Measurements from ENCODE around the gene MRPL37. TPM values are rescaled to one million over a fixed set of nuclear protein-coding genes. Genes with fewer than 3 reads are reported as not detected.
"Not testable (repeated sequence)": the region's sequence is repeated elsewhere in the genome, so short reads cannot be mapped to it uniquely, and the experiment has no call there.

MRPL37 gene
- total RNA-seq, 1 experiment from 2014 or later: 180 TPM

DNA sequence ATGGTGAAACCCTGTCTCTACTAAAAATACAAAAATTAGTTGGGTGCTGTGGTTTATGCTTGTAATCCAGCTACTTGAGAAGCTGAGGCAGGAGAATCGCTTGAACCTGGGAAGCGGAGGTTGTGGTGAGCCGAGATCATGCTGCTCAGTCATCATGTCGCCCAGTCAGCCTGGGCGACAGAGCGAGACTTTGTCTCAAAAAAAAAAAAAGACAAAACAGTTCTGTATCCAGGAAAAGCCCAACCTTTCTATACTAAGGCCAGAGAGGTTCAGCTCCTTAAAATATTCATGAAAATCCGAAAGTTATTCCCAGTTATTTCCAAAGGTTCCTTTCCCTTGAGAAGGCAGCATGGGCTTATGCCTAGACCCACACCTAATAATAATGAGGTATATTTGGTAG is 4.2 kb downstream of the MRPL37 start:
- peaks cover 11% of the 10 kb centered on the region for H3K4me1 ChIP-seq (replicated peaks; ENCODE audit: insufficient read depth)
- peaks cover 3% of the 10 kb centered on the region; the same call in 1 of the 2 replicates for H3F3A ChIP-seq (ENCODE audit: insufficient read depth, low read depth)
- POLR2A ChIA-PET (ENCODE audit: unreplicated experiment): no interaction called here
- CTCF ChIA-PET: no interaction called here
- TF ChIP-seq, protein P1, sequence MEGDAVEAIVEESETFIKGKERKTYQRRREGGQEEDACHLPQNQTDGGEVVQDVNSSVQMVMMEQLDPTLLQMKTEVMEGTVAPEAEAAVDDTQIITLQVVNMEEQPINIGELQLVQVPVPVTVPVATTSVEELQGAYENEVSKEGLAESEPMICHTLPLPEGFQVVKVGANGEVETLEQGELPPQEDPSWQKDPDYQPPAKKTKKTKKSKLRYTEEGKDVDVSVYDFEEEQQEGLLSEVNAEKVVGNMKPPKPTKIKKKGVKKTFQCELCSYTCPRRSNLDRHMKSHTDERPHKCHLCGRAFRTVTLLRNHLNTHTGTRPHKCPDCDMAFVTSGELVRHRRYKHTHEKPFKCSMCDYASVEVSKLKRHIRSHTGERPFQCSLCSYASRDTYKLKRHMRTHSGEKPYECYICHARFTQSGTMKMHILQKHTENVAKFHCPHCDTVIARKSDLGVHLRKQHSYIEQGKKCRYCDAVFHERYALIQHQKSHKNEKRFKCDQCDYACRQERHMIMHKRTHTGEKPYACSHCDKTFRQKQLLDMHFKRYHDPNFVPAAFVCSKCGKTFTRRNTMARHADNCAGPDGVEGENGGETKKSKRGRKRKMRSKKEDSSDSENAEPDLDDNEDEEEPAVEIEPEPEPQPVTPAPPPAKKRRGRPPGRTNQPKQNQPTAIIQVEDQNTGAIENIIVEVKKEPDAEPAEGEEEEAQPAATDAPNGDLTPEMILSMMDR (conservative IDR thresholded peaks at IDR 0.05): no peak
- no peak for TF ChIP-seq EZH2 (IDR thresholded peaks at IDR 0.05; ENCODE audit: low read depth)
- H3K9me2 ChIP-seq (ENCODE audit: insufficient read depth): no peaks in the 10 kb centered on the region
- H3K9me3 ChIP-seq (ENCODE audit: insufficient read depth, low read depth): no peaks in the 10 kb centered on the region
- H3K27me3 ChIP-seq (ENCODE audit: insufficient read depth, low read depth): no peaks in the 10 kb centered on the region
- no peak overlapping the region for H2AFZ ChIP-seq
- H4K20me1 ChIP-seq (ENCODE audit: insufficient read depth): no peaks in the 10 kb centered on the region
- no peak overlapping the region for H3K4me2 ChIP-seq
- no peak overlapping the region for H3K27ac ChIP-seq
- DNase-seq: no peak
- H3K4me3 ChIP-seq: no peak overlapping the region
- peaks cover 32% of the 10 kb centered on the region for H3K79me2 ChIP-seq (ENCODE audit: low read depth)
- BruUV-seq (replicated peaks): no TSS peak
- H3K36me3 ChIP-seq (ENCODE audit: low read depth): 0 out of 2 replicates have a peak, but pooled peaks cover 3% of the 10 kb centered on the region
- intact Hi-C loops (cut with micrococcal nuclease; ENCODE audit: unreplicated experiment): loop anchor here (5.0 kb wide), 1 partner anchor 283 kb away; no protein-coding TSS in a partner anchor

DNA sequence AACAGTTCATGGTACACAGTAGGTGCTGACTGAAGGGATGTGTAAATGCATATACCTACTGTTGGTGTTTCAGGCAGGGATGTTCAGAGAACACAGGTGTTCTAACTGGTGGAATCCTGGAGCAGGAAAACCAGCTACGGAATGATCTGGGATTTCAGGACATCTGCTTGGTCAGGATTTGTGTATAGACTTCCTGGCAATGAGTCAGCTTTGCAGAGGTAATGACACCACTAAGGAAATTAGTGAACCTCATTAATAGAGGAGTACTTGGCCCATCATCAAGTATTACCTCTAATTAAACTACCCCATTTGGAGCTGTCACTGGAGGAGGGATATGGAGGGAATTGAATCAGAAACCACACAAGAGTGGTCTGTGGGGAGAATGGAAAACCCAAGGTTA is 7.3 kb downstream of the MRPL37 start:
- CTCF ChIA-PET: no interaction called here
- H3K4me1 ChIP-seq (replicated peaks; ENCODE audit: insufficient read depth): no peaks in the 10 kb centered on the region
- H3K27ac ChIP-seq: no peak overlapping the region

DNA sequence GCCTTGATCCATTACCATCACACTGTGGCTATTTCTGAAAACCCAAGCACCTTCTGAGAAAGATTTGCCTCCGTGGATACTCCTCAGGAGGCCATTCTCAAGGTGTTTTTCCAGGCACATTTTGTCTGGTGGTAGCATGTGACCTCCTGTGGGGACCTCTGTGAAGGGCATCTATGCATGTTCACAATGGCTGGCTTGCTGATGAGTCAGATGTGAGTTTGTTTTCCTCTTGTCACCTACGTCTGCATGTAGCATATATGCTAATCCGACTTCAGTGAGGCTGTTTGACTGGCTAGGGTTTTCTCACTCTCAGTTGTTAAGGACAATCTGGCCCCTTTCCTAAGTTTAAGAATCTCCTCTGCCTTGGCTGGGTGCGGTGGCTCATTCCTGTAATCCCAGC is 7.9 kb downstream of the MRPL37 start:
- CTCF ChIA-PET; H4K20me1 ChIP-seq (ENCODE audit: insufficient read depth); H3K4me3 ChIP-seq; DNase-seq; H3K36me3 ChIP-seq (ENCODE audit: low read depth); H2AFZ ChIP-seq; POLR2A ChIA-PET (ENCODE audit: unreplicated experiment); H3F3A ChIP-seq (ENCODE audit: insufficient read depth, low read depth); H3K9me2 ChIP-seq (ENCODE audit: insufficient read depth); H3K4me2 ChIP-seq; H3K27me3 ChIP-seq (ENCODE audit: insufficient read depth, low read depth); H3K79me2 ChIP-seq (ENCODE audit: low read depth); H3K9me3 ChIP-seq (ENCODE audit: insufficient read depth, low read depth); intact Hi-C loops (cut with micrococcal nuclease; ENCODE audit: unreplicated experiment); BruUV-seq (replicated peaks); H3K4me1 ChIP-seq (replicated peaks; ENCODE audit: insufficient read depth); H3K27ac ChIP-seq: not testable (repeated sequence)

More for the DNA sequence above, 7.3 kb downstream of the MRPL37 start:
- Histone ChIP-seq H3K9me2 (ENCODE audit: insufficient read depth) (no peaks in the 10 kb centered on the region), H3K36me3 (ENCODE audit: low read depth) (peaks cover 7% of the 10 kb centered on the region; the same call in 1 of the 2 replicates), H3K4me2 (no peak overlapping the region), H4K20me1 (ENCODE audit: insufficient read depth) (no peaks in the 10 kb centered on the region), H2AFZ (no peak overlapping the region), H3K79me2 (ENCODE audit: low read depth) (peaks cover 10% of the 10 kb centered on the region), H3K27me3 (ENCODE audit: insufficient read depth, low read depth) (no peaks in the 10 kb centered on the region), H3K4me3 (no peak overlapping the region), H3K9me3 (ENCODE audit: insufficient read depth, low read depth) (no peaks in the 10 kb centered on the region), H3F3A (ENCODE audit: insufficient read depth, low read depth) (no peaks in the 10 kb centered on the region)
- intact Hi-C loops (cut with micrococcal nuclease; ENCODE audit: unreplicated experiment): no loop called here
- POLR2A ChIA-PET (ENCODE audit: unreplicated experiment): no interaction called here
- BruUV-seq (replicated peaks): no TSS peak
- no peak for DNase-seq
- no peak for TF ChIP-seq EZH2 (IDR thresholded peaks at IDR 0.05; ENCODE audit: low read depth)
- TF ChIP-seq, protein P1 (conservative IDR thresholded peaks at IDR 0.05): no peak

DNA sequence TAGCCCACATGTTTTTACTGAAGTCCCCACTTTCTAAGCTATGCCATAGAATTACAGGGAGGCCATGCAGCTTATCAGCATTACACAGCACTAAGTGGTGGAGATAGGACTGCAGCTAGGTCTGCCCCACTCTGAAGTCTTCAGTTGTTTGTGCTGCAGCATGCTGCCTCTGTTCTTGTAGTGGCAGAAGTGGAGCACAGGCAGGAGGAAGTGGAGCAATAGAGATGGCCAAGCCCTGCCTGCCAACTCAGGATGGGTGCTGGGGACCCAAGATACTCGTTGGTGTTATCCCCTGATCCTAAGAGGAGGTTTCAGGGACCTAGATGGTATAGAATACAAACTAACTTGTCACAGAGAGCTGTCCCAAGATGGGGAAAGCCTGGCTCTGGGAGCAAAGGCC is 12.9 kb downstream of the MRPL37 start:
- H3K4me3 ChIP-seq: no peak overlapping the region
- no peak overlapping the region for H3K4me2 ChIP-seq
- DNase-seq: no peak
- no TSS peak for BruUV-seq (replicated peaks)
- intact Hi-C loops (cut with micrococcal nuclease; ENCODE audit: unreplicated experiment): no loop called here
- H3F3A ChIP-seq (ENCODE audit: insufficient read depth, low read depth): no peaks in the 10 kb centered on the region
- no peaks in the 10 kb centered on the region for H3K9me2 ChIP-seq (ENCODE audit: insufficient read depth)
- no peak overlapping the region for H2AFZ ChIP-seq
- ChIA-PET POLR2A (ENCODE audit: unreplicated experiment) (no interaction called here), CTCF (no interaction called here)
- H3K4me1 ChIP-seq (replicated peaks; ENCODE audit: insufficient read depth): no peaks in the 10 kb centered on the region
- no peaks in the 10 kb centered on the region for H3K9me3 ChIP-seq (ENCODE audit: insufficient read depth, low read depth)
- H3K36me3 ChIP-seq (ENCODE audit: low read depth): peaks cover 12% of the 10 kb centered on the region
- H3K79me2 ChIP-seq (ENCODE audit: low read depth): no peaks in the 10 kb centered on the region
- H3K27ac ChIP-seq: no peak overlapping the region
- no peak for TF ChIP-seq EZH2 (IDR thresholded peaks at IDR 0.05; ENCODE audit: low read depth)
- TF ChIP-seq, protein P1 (conservative IDR thresholded peaks at IDR 0.05): no peak
- no peaks in the 10 kb centered on the region for H3K27me3 ChIP-seq (ENCODE audit: insufficient read depth, low read depth)
- no peaks in the 10 kb centered on the region for H4K20me1 ChIP-seq (ENCODE audit: insufficient read depth)
